NB4 (cell line): ENCODE measurements around the gene RCC1.
"Not testable (repeated sequence)": the region's sequence is repeated elsewhere in the genome, so short reads cannot be mapped to it uniquely, and the experiment has no call there.

ENCODE experiments used
- DNase-seq: peaks from one replicate; pipeline ENCODE4 v3.0.0; 2010; ENCODE audit warnings: low read depth
- H3K4me3 ChIP-seq: one replicate; pipeline ENCODE4 v1.5.1; 2011; ENCODE audit warnings: mild to moderate bottlenecking, low read depth, low read length, moderate library complexity
- CTCF ChIP-seq: IDR thresholded peaks from one replicate; pipeline ENCODE4 v1.5.1; 2012; ENCODE audit warnings: low read depth, low read length
- MAX ChIP-seq: IDR thresholded peaks from 2 replicates; pipeline ENCODE4 v1.6.1; 2011; ENCODE audit warnings: low read depth, low read length
- MYC ChIP-seq: IDR thresholded peaks from 2 replicates; pipeline ENCODE4 v1.6.1; 2011; ENCODE audit warnings: low read depth, low read length
- POLR2A ChIP-seq: IDR thresholded peaks from 2 replicates; pipeline ENCODE4 v1.6.1; 2011; ENCODE audit warnings: mild to moderate bottlenecking; ENCODE audit not compliant: insufficient read length; ENCODE audit errors: extremely low read depth

RCC1 gene

GRCh38 chr1:28505406-28506187 lies at the start of gene RCC1:
TSS of gene RCC1 (plus strand) at chr1:28506043. CDS start at chr1:28529867, 23,824 bp downstream.
- peak within 1 kb of the TSS; percentile 92 for H3K4me3 ChIP-seq
- DNase-seq = peak; percentile 97
- TF ChIP-seq POLR2A (peak; percentile 99), MYC (peak; percentile 90), CTCF (no peak), MAX (no peak)

GRCh38 chr1:28456078-28456477 lies 49.8 kb upstream of the RCC1 start:
- peak; percentile 22 for TF ChIP-seq POLR2A
- TF ChIP-seq CTCF = no peak
- peak; percentile 84 for TF ChIP-seq MAX
- TF ChIP-seq MYC = peak; percentile 35; the same call in 1 of the 2 replicates
- peak; percentile 68 for DNase-seq
- no peak overlapping the region for H3K4me3 ChIP-seq

GRCh38 chr1:28457678-28458077 lies 48.2 kb upstream of the RCC1 start:
- TF ChIP-seq CTCF = no peak
- no peak for TF ChIP-seq MAX
- no peak for TF ChIP-seq MYC
- no peak for TF ChIP-seq POLR2A
- no peak for DNase-seq
- H3K4me3 ChIP-seq = no peak overlapping the region

- TF ChIP-seq MAX = no peak
- no peak for TF ChIP-seq MYC
- no peak for TF ChIP-seq POLR2A
- TF ChIP-seq CTCF = no peak
- DNase-seq = no peak
Observed at GRCh38 chr1:28458237-28459228, 47.3 kb upstream of the RCC1 start.

GRCh38 chr1:28466226-28466778 lies 39.5 kb upstream of the RCC1 start:
- TF ChIP-seq POLR2A = no peak
- no peak for TF ChIP-seq MYC
- no peak overlapping the region for H3K4me3 ChIP-seq
- no peak for DNase-seq

More at GRCh38 chr1:28458237-28459228, 47.3 kb upstream of the RCC1 start:
- H3K4me3 ChIP-seq = no peak overlapping the region

GRCh38 chr1:28470146-28470545 lies 35.7 kb upstream of the RCC1 start:
- no peak for DNase-seq
- no peak overlapping the region for H3K4me3 ChIP-seq
- TF ChIP-seq MAX (no peak), MYC (no peak), CTCF (no peak)

GRCh38 chr1:28479497-28479896 lies 26.3 kb upstream of the RCC1 start:
- not testable (repeated sequence) for H3K4me3 ChIP-seq, DNase-seq
